Stimulated activated CD4-positive, alpha-beta T cell treated with anti-CD3 and anti-CD28 coated beads, Interleukin-4, amount 100 ng/mL, for 48 hours (primary cell): Measurements from ENCODE around the gene MAP6.
"Not testable (repeated sequence)": the region's sequence is repeated elsewhere in the genome, so short reads cannot be mapped to it uniquely, and the experiment has no call there.

Source experiments
- DNase-seq, 2 donors: peaks; one replicate each; pipeline ENCODE4 v3.0.0-alpha.2; 2020; ENCODE audit warnings: low read depth in 2 of 2

MAP6 gene

GRCh38 chr11:75668451-75669297, at the start of gene MAP6:
MAP6 (minus strand) TSS chr11:75669038; CDS start chr11:75668369, 669 bp downstream.
- DNase-seq: no peak

DNA sequence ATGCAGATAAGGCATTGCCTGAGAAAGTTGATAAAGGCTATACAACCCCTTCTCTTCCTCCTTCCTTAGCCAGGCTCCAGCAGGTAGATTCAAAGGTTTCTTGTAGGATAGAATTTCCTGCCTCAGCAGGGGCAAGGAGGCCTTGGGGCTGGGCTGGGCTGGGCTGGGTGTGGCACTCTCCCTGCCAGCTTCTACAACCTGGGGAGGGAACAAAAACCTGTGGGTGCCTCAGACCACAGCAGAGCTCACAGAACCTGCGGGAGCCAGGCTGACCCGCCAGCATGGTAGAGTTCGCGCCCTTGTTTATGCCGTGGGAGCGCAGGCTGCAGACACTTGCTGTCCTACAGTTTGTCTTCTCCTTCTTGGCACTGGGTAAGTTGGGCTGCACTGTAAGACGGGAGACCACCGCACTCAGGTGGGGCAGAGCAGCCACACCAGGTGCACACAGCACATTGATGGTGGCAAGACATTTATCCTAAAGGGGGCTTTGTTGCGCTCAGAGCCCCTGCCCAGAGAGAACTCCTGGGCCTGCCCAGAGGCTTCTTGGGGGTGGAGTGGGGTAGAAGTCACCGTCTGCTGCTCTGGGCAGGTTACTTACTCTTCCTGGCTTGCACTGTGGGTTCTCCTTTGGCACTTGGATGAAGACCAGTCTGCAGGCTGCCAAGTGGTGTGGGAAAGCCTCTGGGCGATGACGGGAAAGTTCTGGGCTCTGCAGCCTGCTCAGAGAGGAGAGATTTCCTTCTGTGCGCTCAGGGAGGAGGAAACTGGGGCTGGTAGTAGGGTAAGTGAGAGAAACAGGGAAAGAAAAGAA, 49.0 kb upstream of the MAP6 start, which contains the start of gene MOGAT2:
Gene MOGAT2 (plus strand): TSS at position 231 of the 811 bp plus-strand sequence. CDS start 51 bp downstream, at position 282.
- no peak for DNase-seq

DNA sequence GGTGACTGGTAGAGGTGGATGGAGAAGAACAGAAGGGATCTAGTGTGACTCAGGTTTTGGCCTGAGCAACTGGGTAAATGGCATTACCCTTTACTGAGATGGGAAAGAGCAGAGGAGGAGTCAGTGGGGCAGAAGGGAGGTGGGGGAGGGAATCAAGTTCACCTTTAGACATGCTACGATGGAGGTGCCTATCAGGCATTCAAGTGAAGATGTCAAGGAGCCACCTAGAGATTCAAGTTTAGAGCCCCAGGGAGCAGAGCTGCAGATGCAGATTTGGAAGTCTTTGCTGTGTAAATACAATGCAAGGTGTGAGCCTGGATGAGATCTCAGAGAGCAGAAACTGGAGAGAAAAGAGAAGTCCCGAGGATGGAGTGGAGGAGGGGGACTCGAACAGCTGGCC, 47.8 kb upstream of the MAP6 start:
- no peak for DNase-seq

GRCh38 chr11:75715688-75716087, 46.9 kb upstream of the MAP6 start:
- no peak for DNase-seq

DNA sequence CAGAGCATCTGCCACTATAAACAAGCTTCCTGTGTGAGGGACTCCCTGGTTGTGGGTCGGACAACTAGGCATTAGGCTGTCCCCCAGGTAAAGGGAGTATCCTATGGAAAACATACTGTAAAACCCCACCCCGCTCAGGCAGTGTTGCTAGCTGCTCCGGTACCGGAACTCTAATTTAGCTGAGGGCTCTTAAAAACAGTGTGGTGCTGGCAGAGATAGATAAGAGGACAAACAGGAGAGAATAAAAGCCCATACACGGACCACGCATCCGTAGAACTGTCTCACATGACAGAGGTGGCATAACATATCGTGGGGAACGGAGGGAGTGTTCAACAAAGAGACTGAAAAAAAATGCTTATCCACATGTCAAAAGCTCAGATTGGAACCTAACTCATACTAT, 45.4 kb upstream of the MAP6 start:
- no peak for DNase-seq

GRCh38 chr11:75706260-75706729, 37.5 kb upstream of the MAP6 start:
- DNase-seq: peak; percentile 57

GRCh38 chr11:75705541-75705940, 36.7 kb upstream of the MAP6 start:
- DNase-seq: no peak

GRCh38 chr11:75703695-75704237, 34.9 kb upstream of the MAP6 start:
- DNase-seq: no peak

DNA sequence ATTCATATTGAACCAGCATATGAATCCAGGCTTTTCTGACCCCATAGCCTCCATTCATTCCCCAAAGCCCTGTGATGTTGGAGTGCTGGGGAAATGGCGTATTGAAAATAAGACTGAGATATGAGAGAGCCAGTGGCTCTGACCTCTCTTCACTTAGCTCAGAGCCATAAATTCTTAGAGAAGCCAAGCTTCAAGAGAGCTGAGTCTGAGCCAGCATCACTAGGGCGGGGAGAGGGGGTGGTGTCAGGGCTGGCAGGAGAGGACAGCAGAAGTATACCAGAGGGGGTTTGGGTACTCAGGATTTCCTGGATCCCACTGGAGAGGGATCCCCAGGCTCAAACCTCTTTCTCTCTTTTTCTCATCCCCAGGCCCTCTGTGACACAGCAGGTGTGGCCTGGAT, 32.1 kb upstream of the MAP6 start:
- no peak for DNase-seq

DNA sequence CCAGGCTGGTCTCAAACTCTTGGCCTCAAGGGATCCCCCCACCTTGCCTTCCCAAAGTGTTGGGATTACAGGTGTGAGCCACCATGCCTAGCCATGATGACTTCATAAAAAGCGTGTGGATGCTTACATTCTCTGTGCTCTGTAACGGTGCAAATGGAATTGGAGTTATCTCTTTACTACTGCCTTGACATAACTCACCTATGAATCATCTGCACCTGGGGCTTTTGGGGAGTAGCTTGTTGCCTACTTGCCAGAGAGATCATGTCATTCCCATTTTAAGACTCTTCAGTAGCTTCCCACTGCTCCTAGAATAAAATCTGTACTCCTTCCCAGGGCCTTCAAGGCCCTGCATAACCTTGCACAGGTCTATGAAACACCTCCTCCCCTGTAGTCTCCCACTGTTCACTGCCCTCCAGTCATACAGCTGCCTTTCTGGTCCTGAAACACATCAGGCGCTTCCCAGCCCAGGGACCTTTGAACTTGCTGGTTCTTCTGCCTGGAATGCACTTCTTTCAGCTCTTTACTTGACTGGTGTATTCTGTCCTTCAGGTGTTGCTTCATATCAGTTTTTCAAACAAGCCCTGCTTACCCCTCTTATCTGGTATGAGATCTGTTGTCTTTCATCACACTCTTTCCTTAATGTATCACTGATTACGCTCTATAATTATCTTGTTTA, 29.2 kb upstream of the MAP6 start:
- no peak for DNase-seq

- DNase-seq: no peak
Observed at GRCh38 chr11:75691804-75692203, 23.0 kb upstream of the MAP6 start.

- no peak for DNase-seq
Observed at GRCh38 chr11:75689863-75690609, 21.2 kb upstream of the MAP6 start.

DNA sequence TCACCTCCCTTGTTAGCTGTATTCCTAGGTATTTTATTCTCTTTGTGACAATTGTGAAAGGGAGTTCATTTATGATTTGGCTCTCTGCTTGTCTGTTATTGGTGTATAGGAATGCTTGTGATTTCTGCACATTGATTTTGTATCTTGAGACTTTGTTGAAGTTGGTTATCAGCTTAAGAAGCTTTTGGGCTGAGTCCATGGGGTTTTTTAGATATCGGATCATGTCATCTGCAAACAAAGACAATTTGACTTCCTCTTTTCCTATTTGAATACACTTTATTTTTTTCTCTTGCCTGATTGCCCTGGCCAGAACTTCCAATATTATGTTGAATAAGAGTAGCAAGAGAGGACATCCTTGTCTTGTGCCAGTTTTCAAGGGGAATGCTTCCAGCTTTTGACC, 15.0 kb upstream of the MAP6 start:
- DNase-seq: not testable (repeated sequence)

DNA sequence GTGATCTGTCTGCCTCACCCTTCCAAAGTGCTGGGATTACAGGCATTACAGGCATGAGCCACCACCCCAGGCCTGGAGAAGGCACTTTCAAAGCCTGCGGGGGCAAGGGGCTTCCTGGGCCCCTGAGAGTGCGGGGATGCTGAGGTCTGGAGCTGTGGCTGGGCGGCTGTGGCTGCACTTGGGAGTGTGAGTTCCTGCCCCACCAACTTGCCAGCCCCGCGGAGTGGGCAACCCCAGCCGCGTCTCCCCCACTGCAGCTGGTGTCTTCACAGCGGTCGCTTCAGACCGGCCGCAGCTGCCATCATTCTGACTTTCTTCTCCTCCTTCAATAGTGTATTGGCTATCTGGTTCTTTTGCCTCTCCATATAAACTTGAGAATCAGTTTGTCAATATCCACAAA, 10.7 kb upstream of the MAP6 start:
- DNase-seq: no peak

GRCh38 chr11:75678620-75679259, 9.9 kb upstream of the MAP6 start:
- DNase-seq: no peak

- DNase-seq: no peak
Observed at GRCh38 chr11:75677909-75678308, 9.1 kb upstream of the MAP6 start.

DNA sequence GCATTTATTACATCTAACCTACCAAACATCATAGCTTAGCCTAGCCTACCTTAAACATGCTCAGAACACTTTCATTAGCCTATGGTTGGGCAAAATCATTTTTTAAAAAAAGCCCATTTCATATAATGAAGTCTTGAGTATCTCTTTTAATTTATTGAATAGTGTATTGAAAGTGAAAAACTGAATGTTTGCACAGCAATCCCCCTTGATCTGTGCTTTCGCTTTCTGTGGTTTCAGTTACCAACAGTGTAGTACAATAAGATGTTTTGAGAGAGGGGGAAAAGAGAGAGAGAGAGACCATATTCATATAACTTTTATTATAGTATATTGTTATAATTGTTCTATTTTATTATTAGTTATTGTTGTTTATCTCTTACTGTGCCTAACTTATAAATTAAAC, 8.4 kb upstream of the MAP6 start:
- DNase-seq: no peak

DNA sequence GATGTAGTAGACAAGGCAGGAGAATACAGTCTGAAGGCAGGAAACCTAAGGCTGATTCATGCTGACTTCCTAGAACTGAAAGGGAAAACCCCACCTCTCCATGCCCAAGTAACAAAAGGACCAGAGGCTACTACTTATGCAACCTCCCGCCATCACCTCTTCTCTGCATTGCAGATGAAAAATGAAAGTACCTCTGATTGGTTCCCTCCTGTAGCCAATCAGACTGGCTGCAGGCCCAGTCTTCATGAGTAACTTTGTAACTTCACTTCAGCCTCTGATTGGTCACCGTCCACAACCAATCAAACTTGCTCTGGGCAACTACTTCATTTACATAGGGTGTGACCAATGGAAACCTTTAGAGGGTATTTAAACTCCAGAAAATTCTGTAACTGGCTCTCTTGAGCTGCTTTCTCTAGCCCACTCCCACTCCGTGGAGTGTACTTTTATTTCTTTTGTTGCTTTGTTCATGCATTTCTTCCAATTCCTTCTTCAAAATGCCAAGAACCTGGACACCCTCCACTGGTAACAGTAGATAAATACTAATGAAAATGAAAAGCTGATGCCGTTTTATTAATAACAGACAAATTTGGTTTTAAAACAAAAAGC, 5.2 kb upstream of the MAP6 start:
- peak; percentile 22 to 43 for DNase-seq

- DNase-seq: no peak
Observed at GRCh38 chr11:75667831-75668450, 897 bp downstream of the MAP6 start.
